Activated gamma-delta T cell treated with anti-CD3 and anti-CD28 coated beads, Interleukin-2, amount 50 U/mL, for 16 hours (primary cell): Measurements from ENCODE around the gene HLF.
A peak's percentile ranks its signal among the peaks of the same experiment; 100 is the strongest.

ENCODE experiments used
- DNase-seq: peaks from one replicate; pipeline ENCODE4 v3.0.0-alpha.2; 2020; ENCODE audit warnings: low read depth

The HLF gene

DNA sequence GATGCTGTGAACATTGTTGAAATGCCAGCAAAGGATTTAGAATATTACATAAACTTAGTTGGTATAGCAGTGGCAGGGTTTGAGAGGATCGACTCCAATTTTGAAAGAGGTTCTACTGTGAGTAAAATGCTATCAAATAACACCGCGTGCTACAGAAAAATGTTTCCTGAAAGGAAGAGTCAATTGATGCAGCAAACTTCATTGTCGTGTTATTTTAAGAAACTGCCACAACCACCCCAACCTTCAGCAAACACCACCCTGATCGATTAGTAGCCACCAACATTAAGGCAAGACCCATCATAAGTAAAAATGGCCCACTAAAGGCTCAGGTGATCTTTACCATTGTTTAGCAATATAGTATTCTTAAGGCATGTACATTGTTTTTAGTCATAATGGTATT is 27.3 kb downstream of the HLF start:
- no peak for DNase-seq

DNA sequence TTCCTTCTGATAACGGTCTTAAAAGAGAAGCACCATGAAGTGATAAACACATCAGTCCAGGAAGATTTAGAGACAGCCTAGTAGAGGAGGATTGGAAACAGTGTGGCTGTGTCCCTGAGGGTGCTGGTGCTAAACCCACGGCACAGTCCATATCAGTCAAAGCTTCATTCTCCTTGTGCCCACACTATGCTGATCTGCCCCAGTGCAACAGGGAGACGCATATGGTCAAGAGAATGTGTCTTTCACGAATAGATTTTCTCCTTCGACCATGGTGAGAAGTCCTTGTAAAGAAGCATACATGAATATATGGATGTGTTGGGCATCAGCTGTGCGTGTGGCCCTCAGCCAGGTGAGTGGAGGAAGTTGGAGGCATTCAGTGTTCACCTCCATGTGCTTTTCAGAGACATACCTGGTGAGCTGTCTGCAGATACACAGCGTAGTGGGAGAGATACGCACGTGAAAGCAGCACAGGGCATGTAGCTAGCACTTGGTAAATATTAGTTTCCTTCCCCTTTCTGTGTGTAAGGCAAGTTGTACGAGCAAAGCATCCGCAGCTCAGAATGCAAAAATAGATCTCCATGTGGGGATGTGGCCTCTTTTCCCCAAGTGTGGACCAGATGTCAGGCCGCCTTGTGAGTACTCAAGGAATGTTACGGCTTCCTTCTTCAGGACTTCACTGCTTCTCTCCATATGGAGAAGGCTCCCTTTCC is 29.4 kb downstream of the HLF start:
- no peak for DNase-seq

DNA sequence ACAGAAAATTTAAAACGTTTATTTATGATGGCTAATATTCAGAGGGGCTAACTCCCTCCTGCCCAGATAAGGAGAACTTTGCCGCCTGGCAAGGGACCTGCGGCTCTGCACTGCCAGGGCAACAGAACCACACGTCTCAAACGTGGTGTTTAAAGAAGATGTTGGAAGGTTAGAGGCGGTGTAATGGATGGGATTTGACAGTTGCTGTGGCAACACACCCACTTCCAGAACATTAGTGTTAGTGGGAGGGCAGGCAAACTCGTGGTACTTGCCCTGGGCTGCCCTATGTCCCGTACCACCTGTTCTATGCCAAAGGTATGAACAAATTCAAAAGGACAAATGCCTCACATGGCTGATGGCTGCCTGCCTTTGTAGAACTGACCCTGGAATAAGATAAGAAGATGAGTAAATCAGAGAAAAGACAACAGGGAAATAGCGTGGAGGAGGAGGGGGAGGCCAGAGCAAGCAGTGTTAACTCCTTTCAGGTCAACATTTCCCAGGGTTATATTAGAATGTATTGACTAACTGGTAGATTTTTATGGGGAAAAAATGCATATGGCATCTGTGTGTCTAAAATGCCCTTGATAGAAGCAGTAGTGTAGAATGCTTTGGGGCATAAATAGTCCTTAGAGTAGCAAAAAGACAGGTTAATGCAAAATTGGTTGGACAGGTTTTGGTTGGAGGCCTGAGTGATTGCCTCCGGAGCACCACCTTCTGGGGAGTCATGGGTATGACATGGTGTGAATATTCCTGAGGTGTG is 30.8 kb downstream of the HLF start:
- peak; percentile 12 for DNase-seq

DNA sequence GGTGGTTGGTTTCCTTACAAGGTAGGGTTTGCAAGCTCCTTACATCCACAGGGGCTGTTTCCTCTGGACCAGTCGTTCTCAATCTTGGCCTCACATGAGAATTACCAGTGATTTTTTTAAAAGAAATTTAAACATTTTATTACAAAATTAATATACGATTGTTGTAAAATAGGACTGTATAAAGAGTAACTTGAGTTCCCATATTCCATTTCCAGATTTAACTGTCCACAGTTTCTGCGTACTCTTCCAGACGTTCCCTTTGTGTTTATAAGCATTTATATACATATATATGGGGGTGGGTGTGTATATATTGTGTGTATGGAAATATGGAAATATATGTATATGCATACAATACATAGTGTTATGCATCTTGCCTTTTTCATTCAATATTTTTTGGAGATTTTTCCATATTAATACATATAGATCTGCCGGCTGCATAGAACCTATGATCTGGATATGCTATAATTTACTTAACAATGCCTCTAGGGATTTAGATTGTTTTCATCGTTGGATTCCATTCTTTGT is 31.5 kb downstream of the HLF start:
- DNase-seq, result no peak

DNA sequence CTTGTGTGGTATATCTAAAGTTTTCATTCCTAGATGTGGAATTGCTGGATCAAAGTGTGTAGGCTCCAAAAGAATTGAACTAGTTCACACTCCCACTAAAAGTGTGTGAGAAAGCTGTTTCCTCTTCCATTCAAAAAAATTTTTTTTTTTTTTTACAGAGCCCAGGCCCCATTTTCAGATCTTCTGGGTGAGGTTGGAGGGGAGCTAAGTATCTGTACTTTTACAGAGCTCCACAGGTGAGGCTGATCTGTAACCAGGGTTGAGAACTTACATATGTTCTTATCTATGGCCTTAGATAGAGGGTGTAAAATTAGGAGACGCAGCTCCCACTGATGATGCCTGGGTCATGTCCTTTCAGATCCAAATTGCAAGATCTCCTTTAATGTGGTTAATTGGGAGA is 31.9 kb downstream of the HLF start:
- DNase-seq, result no peak

DNA sequence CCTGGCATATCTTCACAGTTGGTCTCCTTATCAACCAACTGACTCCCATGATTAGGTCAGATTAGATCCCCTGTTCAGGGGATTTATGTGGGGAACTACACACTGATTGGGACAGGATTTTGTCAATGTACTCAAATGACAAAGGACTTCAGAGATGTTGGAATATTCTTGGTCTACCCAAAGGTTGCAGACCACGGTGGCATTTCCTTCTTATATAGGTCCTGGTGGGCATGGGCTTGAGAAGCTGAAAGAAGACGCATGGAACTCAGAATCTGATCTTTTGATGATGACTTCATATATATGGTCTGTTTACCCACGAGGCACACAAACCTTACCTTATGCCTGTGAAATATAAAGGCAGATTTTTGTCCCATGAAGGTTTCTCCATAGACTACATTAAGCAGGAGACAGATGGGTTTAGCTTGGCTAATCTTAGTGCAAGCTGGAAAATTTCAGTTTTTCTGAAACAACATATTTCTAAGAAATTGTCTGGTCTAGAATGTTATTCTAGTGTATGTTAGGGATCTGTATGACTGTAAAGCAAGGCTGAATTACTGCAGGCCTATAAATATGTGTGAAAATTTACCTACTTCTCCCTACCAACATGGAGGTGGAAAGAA is 33.5 kb downstream of the HLF start:
- DNase-seq, result no peak

DNA sequence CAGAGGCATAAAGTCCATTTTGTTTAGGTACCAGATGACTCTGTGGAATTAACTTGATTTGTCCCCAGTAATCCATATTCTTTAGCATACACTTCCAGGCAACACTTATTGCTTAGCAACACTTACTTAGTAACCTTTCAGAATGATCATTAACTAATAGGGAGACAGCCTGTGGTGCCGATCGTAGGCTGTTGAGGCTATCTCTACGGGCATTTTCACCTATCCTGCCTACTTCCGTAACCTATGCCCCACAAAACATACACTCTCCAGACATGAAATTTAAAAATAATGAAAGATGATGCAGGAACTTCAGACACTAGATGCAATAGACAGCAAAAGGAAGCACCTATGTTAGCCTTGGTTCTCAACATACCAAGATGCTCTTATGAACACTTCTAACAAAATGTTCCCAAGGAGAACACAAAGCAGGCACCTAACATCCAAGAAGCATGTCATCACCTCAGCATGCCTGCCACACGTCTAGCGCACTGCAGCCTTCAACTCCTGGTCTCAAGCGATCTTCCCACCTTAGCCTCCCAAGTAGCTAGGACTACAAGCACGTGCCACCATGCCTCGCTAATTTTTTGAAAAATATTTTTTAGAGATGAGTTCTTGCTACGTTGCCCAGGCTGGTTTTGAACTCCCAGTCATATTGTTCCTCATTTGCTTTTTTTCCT is 34.5 kb downstream of the HLF start:
- DNase-seq, result no peak

DNA sequence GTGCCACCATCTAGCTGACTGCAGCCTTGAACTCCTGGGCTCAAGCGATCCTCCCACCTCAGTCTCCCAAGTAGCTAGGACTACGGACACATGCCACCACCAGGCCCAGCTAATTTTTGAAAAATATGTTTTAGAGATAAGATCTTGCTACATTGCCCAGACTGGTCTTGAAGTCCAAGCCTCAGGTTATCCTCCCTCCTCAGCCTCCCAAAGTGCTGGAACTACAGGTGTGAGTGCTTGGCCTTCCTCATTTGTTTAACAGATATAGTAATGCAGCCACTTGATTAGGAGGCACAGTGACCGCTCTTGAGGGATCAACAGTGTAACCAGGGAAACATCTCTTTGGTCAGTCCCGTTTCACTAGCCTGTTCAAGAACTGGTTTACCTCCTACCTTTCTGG is 35.1 kb downstream of the HLF start:
- no peak for DNase-seq

DNA sequence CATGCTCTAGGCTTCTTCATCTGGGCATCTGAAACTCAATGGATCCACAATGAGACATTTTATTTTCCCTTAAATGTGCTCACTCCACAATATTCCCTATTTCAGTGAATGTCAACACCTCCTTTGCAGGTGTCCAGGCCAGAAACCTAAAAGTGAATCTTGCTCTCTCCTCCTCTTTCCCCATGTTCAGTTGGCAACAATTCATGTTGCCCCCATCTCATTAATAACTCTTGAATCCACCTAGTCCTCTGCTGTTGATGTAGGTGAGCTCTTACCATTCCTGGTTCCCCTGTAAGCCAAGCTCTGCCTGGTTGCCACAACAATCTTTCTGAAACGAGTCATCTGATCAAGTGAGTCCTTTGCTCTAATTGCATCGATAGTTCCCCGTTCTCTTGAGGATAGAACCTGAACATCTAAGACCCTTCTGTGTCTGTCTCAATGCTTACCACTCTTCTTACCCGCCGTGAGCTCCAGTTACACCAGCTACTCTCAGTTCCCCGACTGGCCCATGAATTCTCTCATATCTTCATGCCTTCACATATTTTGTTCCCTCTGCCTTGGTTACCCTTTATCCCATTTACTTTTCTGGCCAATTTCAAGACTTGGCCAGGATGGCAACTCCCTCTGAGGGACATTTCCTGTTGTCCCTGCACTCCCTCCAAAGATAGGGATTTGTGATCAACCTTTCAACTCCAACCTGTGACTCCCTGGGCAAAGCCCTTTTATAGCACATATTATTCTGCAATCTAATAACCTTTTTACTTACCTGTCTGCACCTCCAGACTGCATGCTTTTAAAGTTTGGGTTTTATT is 35.9 kb downstream of the HLF start:
- no peak for DNase-seq

DNA sequence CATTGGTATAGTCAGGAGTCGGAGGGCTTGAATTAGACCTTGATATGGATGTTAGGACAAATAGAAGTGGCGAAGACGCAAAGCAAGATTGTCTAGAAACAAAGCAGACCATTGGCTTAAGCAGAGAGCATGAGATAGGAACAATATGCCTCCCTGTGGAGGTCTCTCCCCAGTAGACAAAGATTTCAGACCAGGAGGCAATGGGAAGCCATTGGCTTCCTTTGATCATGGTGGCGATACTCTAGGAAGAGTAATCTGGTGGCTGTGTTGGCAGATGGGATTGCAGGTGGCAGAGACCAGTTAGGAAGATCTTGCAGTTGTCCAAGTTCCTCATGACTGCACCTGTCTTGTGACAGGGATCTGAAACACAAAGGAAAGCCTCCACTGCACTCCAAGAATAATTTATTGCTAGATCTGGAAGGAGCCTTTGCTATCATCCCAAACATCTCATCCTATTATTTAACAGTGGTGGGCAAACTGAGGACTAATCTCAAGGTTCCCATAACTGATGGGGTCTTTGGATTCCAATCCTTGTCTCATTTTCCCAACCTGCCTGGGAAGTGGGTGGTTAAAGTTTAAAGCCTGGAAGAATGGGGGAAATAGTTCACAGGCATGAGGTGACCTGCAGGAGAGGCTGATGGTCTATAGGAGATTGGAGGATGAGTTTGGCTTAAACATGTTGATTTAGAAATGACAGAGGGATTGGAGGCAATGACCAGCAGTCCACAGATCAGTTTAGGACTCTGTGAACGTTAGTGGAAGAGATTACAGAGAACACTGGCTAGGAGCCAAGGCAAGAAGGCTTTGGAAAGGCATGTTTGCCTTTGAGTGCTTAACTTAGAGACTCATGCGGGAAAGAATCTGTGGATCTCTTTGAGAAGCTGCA is 37.0 kb downstream of the HLF start:
- DNase-seq, result no peak

DNA sequence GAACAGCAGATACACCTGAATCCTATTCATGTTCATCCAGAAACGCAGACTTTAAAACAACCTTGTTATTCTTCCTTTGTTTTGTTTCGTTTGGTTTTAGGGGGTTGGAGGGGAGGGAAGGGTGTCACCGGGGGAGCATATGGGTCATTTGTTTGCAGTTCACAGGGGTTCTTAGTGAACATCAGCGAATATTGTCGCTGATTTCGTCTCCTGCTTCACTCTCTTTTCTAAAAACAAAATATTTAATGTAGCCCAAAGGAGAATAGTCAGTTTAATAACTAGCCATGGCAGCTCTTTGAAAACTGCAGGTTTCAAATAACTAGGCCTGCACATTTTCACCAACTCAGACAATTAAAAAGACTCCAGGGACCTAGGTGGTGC is 37.6 kb downstream of the HLF start:
- DNase-seq, result no peak

DNA sequence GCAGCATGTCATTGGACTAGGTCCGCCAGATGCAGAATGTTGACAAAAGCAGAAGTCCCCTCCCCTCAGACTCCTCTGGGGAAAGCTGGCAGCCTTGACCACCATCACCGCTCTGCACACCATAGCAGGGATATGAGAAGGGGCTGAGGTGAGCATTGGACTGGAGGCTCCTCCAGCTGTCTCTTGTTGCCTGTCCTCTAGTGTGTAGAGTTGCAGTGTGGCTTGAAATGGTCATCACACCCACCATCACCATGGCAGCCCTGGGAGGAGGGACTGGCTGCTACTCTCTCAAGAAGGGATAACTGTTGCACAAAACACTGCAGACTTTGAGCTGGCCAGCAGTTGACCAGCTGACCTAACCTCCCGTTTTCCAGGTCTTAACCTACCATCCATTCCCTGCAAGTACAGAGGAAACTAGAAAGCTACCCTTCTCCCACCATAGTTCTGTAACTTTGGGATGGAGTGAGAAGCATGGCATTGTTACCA is 38.3 kb downstream of the HLF start:
- DNase-seq, result no peak

DNA sequence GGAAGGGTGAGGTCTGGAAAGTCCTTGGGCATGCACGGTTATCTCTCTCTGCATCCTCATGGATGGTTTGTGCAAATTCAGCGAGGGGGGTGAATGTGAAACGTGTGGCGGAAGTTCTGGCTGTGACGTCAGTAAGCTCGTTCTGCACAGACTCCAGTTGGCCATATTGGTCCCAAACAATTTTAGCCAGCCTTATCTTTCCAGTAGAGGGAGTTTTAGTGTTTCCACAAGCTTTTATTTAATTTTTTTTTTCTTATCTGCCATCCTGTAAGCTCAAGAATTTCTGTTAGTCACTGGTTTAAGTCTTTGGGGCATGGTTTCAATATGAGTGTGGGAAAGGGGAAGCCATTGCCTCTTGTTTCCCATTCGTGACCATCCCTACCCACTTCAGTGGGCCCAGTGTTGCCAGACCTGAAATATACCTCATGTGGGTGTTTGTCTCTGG is 39.0 kb downstream of the HLF start:
- DNase-seq, result no peak

DNA sequence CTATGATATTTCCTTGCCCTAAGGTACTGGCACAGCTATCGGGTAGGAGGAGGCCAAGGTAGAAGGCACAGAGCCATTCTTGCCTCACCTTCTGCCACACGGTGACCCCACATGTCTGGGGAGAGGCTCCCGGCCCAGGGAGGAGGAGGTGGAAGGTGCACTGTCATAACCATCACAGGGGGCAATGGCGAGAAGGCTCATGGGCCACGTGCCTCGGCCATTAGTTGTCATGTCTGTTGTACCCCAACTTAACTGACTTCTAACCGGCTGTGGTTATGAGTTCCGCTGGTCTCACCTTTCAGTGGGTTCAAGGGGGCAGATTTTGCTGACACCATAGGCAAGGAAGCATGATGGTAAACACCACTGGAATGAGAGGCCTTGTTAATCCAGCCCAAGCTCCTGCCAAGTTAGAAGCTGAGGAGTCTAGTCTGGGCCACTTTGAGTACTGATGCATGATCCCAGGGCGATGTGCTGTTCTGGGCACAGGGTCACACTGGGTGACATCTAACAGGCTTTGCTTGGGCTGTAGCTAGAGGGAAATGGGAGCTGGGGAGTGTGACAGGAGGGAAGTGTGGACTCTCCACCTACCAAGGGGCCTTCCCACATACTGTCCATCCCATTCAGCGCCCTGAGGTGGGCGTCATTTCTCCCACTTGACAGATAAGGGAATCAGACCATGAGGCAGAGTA is 39.6 kb downstream of the HLF start:
- DNase-seq, result no peak

DNA sequence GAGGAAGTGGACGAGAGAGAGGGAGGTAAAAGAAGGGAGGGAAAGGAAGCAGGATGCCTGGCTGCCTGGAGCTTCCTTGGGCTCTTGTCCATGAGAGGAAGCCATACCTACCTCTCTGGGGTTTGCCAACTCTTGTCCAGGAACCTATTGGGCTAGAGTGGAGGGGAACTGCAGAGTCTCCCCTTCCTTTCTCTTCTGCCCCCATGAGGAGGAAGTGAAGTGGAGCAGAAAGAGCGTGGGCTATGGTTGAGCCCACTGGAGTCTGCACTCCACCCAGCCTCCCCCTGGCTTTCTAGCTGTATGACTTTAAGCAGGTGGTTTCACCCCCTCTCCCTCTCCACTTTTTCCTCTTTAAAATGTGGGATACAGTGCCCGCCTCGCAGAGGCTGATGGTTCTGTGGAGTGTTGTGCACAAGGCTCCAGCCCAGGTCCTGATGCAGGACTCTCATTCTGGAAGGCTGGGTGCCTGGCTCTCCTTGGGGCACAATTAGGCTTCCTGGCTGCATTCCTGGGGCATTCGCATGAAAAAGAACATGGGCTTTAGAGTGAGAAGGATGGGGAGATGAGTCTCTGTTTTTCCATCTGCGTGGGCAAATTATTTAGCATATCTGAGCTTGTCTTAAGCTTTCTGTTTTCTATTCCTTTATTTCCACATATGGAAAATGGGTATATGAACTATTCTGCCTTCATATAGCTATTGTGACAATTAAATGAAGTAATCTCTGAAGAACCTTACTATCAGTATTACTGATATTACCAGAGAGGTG is 40.7 kb downstream of the HLF start:
- DNase-seq, result no peak

DNA sequence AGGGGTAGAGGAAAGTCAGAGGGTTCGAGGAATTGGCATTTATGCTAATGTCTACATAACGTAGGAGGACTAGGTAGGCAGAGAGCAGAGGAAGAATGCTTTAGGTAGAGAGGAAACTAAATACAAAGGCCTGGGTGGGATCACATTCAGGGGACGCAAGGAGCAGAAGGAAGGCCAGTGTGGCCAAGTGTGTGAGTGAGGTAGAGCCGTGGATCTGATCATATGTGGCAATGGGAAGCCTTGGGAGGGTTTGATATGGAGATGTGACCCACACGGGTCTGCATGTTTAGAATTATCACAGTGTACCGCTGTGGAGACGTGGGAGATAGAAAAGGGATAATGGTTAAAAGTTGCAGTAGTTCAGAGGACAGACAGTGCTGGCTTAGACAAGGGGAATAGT is 43.1 kb downstream of the HLF start:
- no peak for DNase-seq

DNA sequence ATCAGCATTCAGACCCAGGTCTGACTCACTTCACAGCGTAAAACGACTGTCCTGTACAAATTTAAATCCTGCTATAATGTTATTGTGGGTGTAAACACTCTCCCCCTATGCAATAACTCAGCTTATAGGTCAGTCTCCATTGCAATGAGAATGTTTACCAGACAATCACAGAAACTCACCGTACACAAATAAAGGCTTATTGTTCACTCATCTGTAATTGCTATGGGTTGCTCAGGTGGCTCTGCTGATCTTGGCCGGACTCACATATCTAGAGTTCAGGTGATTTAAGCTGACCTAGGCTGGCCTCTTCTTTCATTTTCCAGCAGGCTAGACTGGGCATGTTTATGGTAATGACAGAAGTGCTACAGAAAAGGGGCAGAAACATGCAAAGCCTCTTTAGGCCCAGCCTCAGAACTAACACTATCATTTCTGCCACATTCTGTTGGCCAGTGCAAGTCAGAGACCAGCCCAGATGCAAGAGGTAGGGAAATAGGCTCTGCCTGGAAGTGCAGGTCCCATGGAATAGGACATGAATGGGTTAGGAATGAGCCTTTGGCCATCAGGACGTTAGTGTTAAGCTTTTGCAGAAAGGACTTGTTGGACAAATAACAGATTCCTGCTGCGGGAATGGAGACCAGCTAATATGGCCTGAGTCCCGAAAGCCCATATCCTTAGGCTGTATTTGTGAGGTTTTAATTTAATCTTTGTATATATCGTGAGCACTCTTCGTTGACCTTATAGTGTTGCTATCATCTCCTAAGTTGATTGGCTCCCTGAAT is 44.0 kb downstream of the HLF start:
- DNase-seq, result no peak

DNA sequence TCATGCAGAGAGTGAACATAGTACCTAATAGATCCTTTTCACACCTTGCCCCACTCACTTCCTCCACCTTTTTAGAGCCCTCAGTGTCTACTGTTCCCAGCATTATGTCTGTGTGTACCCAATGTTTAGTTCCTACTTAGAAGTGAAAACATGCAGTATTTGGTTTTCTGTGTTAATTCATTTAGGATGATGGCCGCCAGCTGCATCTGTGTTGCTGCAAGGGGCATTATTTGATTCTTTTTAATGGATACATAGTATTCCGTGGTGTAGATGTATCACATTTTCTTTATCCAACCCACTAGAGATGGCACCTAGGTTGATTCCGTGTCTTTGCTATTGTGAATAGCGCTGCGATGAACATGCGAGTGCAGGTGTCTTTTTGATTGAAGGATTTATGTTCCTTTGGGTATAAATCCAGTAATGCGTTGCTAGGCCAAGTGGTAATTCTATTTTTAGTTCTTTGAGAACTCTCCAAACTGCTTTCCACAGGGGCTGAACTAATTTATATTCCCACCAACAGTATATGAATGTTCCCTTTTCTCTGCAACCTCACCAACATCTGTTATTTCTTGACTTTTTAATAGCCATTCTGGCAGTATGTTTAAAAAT is 47.1 kb downstream of the HLF start:
- DNase-seq, result no peak
